Heart left ventricle (tissue), 16 donors: ENCODE results near the gene ANKUB1. TPM values are rescaled to one million over a fixed set of nuclear protein-coding genes. Genes with fewer than 3 reads are reported as not detected.
"Not testable (repeated sequence)": the region's sequence is repeated elsewhere in the genome, so short reads cannot be mapped to it uniquely, and the experiment has no call there.

Experiments used
- ATAC-seq, 4 donors: fragments of 200-7000 bp; cut with Tn5 transposase; one replicate each; pipeline ENCODE4 v1.9.1; 2020 to 2022; ENCODE audit warnings: moderate library complexity in 4 of 4, mild to moderate bottlenecking in 3 of 4, moderate number of reproducible peaks in 1 of 4
- DNase-seq, 5 donors: peaks; one replicate each; pipeline ENCODE4 v3.0.0-alpha.2; 2020
- H3K27ac ChIP-seq, 12 donors: fragments of 200-600 bp; sonication (generic) in 4 of 12; one replicate each; pipeline versions ENCODE4 v1.5.0 to v1.8.0; 2016 to 2022; ENCODE audit warnings: mild to moderate bottlenecking in 2 of 12
- H3K27me3 ChIP-seq, 9 donors: fragments of 200-600 bp; sonication (generic) in 2 of 9; one replicate each; pipeline versions ENCODE4 v1.5.1 to v1.8.0; 2016 to 2022; ENCODE audit warnings: mild to moderate bottlenecking in 3 of 9
- H3K36me3 ChIP-seq, 9 donors: fragments of 200-600 bp; sonication (generic) in 2 of 9; one replicate each; pipeline versions ENCODE4 v1.5.0 to v1.8.0; 2018 to 2022; ENCODE audit warnings: mild to moderate bottlenecking in 2 of 9
- H3K4me1 ChIP-seq, 12 donors: fragments of 200-600 bp; sonication (generic) in 4 of 12; one replicate each; pipeline versions ENCODE4 v1.5.0 to v1.8.0; 2016 to 2022; ENCODE audit warnings: mild to moderate bottlenecking in 3 of 12
- H3K4me3 ChIP-seq, 12 donors: fragments of 200-600 bp; sonication (generic) in 4 of 12; one replicate each; pipeline versions ENCODE4 v1.5.0 to v1.8.0; 2017 to 2022; ENCODE audit warnings: mild to moderate bottlenecking in 9 of 12, moderate library complexity in 4 of 12
- H3K9me3 ChIP-seq, 12 donors: fragments of 200-600 bp; sonication (generic) in 4 of 12; one replicate each; pipeline versions ENCODE4 v1.5.0 to v1.8.0; 2016 to 2022; ENCODE audit warnings: mild to moderate bottlenecking in 1 of 12
- POLR2A ChIP-seq, 2 donors: fragments of 450-650 bp; IDR thresholded peaks; one replicate each; pipeline ENCODE4 v1.6.1; 2017; ENCODE audit warnings: antibody characterized with exemption in 2 of 2, mild to moderate bottlenecking in 2 of 2, moderate library complexity in 2 of 2
- WGBS, 4 donors: extraction: QIAGEN DNeasy Blood & Tissue Kit in 2 of 4; methylation state at CpG; one replicate each; pipeline versions ENCODE4 v1.1.5 to v1.1.7; 2013 to 2018; 5-methylcytosine and 5-hydroxymethylcytosine counted together
- intact Hi-C, 10 donors: fragments of 100-400 bp; cut with DNase I; formaldehyde crosslinking; loops; one replicate each; pipeline versions ENCODE4 v1.11.1 to v1.14.2; 2022
- long read RNA-seq, 3 donors: library from polyadenylated mRNA; unstranded; transcript quantifications; one replicate each; pipeline ENCODE4 v2.0.0, GENCODE V29; 2020 to 2021
- polyA plus RNA-seq, 2 donors: library from polyadenylated mRNA; stranded (reverse); fragments of 200-250 nt; gene quantifications; one replicate each; pipeline ENCODE4 v1.2.3, GENCODE V29; 2013
- total RNA-seq, 9 donors: library from RNA; depleted of rRNA in 2 of 9; stranded (reverse); fragments of >200 nt in 2 of 9; fragmentation: NEBNext Ultra II Directional in 3 of 9; extraction: Animal tissue kit (Norgen Biotek cat#: 25700) in 3 of 9; gene quantifications; one replicate each; pipeline versions ENCODE4 v1.1.0 to v1.2.4, GENCODE V29; 2016 to 2023
- TF ChIP-seq, protein P1 (sequence below), 12 donors: fragments of 200-600 bp; sonication (generic) in 4 of 12; IDR thresholded peaks; one replicate each; pipeline versions ENCODE4 v1.5.0 to v1.8.0; 2018 to 2022; ENCODE audit warnings: antibody characterized with exemption in 12 of 12, mild to moderate bottlenecking in 5 of 12
- donor health status: ischemic (EF 13 %, LVEDD 7.1; RV severe dilation, severe dysfunction).
- donor health status: healthy with polysubstance abuse.
- donor health status: DM: no; HTN: yes; CAD: no.
- donor health status: DM: no; HTN: no; CAD: no.
- donor health status: ischemic (EF 25% LVEDD 6.9; RV normal size, moderate dysfunction).
- donor health status: ischemic (EF 25% LVEDD 5.7; RV mildly dilated, moderate dysfunction).
- donor health status: healthy.
- donor health status: DM: yes; HTN: yes; CAD: no.
- donor health status: ischemic (EF 35%, LVEDD 5.7; RV mildly dilated, moderate dysfunction).
- donor health status: nonischemic (EF 11% LVEDD 7.7; RV severe dilation, severe dysfunction).
- donor health status: DM: yes; HTN: yes; CAD: no.
- donor health status: PGD.
- donor health status: ischemic (EF 29% LVEDD 5.4; RV normal size, mild dysfunction).
- donor health status: nonischemic (EF 23%, LVEDD 6.1; RV moderate dilation, normal function).

ANKUB1 gene, protein sequence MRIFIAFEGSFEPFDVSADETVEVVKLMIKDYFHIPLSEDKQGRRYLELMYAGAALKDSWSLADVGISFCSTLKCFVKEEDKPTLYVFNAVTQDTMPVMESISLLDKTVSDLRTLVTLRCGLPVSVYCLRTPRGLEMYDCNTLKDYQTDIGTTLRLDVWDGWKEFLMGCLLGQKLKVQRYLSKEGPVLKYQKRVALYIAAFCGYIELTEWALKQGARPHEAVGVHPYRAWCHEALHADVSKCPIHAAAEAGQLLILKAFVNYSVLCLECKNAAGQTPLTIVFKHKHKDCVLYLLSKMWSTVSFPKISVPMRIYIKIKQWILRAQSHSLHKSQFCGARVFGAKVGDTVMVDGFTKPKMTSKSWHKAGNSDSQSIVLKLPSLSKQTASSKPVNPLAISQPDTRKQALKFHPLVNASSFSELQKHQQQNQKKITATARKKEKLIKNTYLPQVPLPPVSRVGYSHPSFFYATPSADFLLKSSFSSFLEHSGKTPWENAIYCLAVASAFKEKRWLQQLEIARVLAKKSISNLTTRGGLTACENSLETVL
- not detected for total RNA-seq
- polyA plus RNA-seq: not detected
- long read RNA-seq, donor 1: 0 reads
- long read RNA-seq, donor 2: 0 reads
- long read RNA-seq, donor 3: 0 reads

DNA sequence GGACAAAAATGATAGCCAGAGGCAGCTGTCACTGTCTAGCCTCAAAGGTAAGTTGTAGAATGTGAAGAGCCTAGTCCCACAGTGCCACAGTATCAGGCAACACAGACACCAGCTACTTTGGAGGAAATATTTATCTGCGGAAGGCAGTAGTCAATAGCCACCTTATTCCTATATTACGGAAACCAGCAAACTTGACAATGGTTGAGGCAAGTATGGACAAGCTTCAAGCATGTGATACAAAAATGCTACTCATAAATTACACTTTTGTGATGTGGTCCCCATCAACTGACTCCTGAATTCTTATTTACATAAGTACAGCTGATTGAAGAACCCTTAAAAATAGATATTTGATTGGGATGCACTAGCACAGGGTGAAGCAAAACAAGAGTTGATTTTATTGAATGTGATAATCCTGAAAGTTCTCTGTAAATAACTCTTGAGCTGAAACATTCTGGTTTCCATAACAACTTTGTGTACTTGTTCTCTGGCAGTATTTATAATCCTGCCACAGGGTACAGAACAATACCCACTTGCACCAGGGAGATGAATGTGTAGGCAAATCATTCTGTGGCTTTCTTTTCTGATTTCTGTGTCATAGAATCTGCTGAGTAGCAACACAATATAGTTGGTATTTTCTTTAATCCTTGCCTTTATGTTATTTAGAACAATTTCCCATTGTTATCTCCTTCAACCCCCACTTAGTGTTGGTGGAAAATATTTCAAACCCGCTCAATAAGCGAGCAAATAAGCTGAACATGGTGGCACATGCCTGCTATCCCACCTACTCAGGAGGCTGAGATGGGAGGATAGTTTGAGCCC, at the start of gene ANKUB1:
Gene ANKUB1 (minus strand): TSS at position 103 of the 819 bp plus-strand sequence. CDS start 188 bp downstream, outside the sequence.
- no peak for ATAC-seq
- WGBS, 4 donors: 86 to 88% (median 87%) methylated on average over 4 of the region's 4 CpGs

DNA sequence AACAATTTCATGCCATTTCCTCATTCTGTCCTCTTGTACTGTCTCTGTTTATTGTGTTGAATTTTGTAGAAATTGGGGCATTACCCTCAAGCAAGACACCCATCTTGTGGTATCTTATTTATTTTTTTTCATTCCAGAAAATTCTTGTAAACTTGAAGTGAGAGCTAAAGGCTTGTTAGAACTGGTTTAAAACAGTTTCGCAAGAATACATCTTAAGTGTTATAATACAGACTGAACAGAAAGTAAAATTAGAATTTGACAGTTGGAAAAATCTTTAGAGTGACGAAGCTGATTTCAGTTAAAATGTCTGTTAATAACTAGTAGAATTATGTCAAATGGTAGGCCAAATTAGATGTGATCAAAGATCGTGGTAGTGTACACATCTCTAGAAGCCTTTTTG, 47.5 kb upstream of the ANKUB1 start:
- peaks cover 0 to 33% (median 4%) of the 10 kb centered on the region in 12 donors for H3K9me3 ChIP-seq
- ATAC-seq (no peak), DNase-seq (no peak)
- H3K36me3 ChIP-seq: no peaks in the 10 kb centered on the region
- no peak for TF ChIP-seq POLR2A (IDR thresholded peaks at IDR 0.05)
- TF ChIP-seq, protein P1, sequence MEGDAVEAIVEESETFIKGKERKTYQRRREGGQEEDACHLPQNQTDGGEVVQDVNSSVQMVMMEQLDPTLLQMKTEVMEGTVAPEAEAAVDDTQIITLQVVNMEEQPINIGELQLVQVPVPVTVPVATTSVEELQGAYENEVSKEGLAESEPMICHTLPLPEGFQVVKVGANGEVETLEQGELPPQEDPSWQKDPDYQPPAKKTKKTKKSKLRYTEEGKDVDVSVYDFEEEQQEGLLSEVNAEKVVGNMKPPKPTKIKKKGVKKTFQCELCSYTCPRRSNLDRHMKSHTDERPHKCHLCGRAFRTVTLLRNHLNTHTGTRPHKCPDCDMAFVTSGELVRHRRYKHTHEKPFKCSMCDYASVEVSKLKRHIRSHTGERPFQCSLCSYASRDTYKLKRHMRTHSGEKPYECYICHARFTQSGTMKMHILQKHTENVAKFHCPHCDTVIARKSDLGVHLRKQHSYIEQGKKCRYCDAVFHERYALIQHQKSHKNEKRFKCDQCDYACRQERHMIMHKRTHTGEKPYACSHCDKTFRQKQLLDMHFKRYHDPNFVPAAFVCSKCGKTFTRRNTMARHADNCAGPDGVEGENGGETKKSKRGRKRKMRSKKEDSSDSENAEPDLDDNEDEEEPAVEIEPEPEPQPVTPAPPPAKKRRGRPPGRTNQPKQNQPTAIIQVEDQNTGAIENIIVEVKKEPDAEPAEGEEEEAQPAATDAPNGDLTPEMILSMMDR (IDR thresholded peaks at IDR 0.05): no peak
- H3K4me1 ChIP-seq: peaks cover 0 to 39% (median 6%) of the 10 kb centered on the region in 12 donors
- H3K27me3 ChIP-seq: no peaks in the 10 kb centered on the region
- intact Hi-C loops: no loop called here
- no peak overlapping the region for H3K27ac ChIP-seq
- WGBS, 4 donors: 96 to 99% (median 97%) methylated on average over 3 of the region's 3 CpGs
- no peak overlapping the region for H3K4me3 ChIP-seq

More for the DNA sequence above, at the start of gene ANKUB1:
- Histone ChIP-seq H3K36me3 (no peaks in the 10 kb centered on the region), H3K9me3 (no peaks in the 10 kb centered on the region), H3K4me3 (no peak within 1 kb of the TSS), H3K27ac (no peak within 1 kb of the TSS), H3K4me1 (no peaks in the 10 kb centered on the region), H3K27me3 (peaks cover 0 to 21% (median 3%) of the 10 kb centered on the region in 9 donors)
- intact Hi-C loops: no loop called here
- no peak for DNase-seq
- TF ChIP-seq, protein P1 (IDR thresholded peaks at IDR 0.05): no peak
- TF ChIP-seq POLR2A (IDR thresholded peaks at IDR 0.05): no peak

DNA sequence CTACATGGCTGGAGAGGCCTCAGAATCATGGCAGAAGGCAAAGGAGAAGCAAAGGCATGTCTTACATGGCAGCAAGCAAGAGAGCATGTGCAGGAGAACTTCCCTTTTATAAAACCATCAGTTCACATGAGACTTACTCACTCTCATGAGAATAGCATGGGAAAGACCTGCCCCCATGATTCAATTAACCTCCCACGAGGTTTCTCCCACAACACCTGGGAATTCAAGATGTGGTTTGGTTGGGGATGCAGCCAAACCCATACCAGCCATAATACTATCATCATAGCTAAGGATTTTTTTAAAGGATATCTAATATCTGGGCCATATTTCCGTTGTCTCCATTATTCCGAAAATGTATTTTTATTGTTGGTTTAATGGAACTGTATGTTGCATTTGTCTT, 47.1 kb upstream of the ANKUB1 start:
- H3K4me3 ChIP-seq, DNase-seq, intact Hi-C loops, H3K27ac ChIP-seq, ATAC-seq, H3K27me3 ChIP-seq, H3K36me3 ChIP-seq: not testable (repeated sequence)
- Histone ChIP-seq H3K4me1 (peaks cover 0 to 35% (median 6%) of the 10 kb centered on the region in 12 donors), H3K9me3 (peaks cover 0 to 37% (median 5%) of the 10 kb centered on the region in 12 donors)
- 94 to 99% (median 96%) methylated on average over 3 of the region's 3 CpGs for WGBS, 4 donors

DNA sequence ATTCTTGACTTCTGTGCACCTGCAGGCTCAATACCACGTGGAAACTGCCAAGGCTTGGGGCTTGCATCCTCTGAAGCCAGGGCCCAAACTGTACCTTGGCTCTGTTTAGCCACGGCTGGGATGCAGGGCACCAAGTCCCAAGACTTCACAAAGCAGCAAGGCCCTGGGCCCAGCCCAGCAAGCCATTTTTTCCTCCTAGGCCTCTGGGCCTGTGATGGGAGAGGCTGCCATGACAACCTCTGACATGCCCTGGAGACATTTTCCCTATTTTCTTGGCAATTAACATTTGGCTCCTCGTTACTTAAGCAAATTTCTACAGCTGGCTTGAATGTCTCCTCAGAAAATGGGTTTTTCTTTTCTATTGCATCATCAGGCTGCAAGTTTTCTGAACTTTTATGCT, 46.1 kb upstream of the ANKUB1 start:
- Histone ChIP-seq H3K9me3 (peaks cover 0 to 47% (median 8%) of the 10 kb centered on the region in 12 donors), H3K4me1 (peaks cover 0 to 28% (median 6%) of the 10 kb centered on the region in 12 donors)
- DNase-seq, H3K27ac ChIP-seq, H3K27me3 ChIP-seq, intact Hi-C loops, ATAC-seq, H3K36me3 ChIP-seq, H3K4me3 ChIP-seq: not testable (repeated sequence)
- 76 to 93% (median 86%) methylated on average over 2 to 3 of the region's 3 CpGs for WGBS, 4 donors
